NK-92 treated with Interleukin-12 subunit alpha and Interleukin-12 subunit beta, amount 100 ng/mL, for 24 hours (cell line): ENCODE measurements around the gene NSUN4.
"Not testable (repeated sequence)": the region's sequence is repeated elsewhere in the genome, so short reads cannot be mapped to it uniquely, and the experiment has no call there.

Experiments used
- DNase-seq: peaks from one replicate; lab custom pipeline; 2025; lab: John Stamatoyannopoulos, UW

Gene NSUN4

DNA sequence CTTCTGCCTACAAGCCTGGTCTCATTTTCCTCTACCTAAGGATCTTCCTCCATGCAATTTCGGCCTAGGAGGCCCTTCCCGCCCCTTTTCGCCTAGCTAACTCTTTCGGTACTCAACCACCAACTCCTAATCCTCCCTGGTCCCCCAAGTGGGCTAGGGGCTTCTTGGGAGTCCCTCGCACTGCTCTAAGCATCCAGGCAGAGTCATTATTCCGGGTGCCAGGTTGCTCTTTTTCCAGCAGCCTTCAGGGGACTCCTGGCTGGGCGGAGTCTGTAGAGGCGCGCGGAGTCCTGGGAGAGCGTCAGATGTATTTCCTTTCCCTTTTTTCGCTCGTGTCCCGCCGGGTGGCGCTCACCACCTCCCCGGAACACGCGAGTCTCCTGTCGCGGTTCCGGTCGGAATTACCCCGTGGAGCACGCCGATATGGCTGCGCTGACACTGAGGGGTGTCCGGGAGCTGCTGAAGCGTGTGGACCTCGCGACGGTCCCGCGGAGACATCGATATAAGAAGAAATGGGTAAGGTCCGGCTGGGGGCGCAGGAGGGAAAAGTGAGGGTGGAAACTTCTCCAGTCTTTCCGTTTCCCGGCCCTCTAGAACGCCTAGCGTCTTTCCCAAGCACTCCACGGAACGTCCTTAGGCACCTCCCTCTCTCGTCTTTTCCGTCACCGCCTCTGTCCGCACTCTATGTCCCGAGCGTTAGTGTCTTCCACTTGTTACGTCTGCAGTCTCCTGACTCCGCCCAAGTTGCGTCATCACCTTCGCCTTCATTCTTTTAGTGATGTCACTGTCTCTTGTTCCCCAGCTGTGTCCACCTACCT, at the start of gene NSUN4:
NSUN4 (plus strand) TSS at position 404 of the 818 bp plus-strand sequence; CDS start at position 424, 20 bp downstream.
- DNase-seq: peak; percentile 74

- no peak for DNase-seq
Measured at GRCh38 chr1:46295306-46295705, 45.3 kb upstream of the NSUN4 start.

DNA sequence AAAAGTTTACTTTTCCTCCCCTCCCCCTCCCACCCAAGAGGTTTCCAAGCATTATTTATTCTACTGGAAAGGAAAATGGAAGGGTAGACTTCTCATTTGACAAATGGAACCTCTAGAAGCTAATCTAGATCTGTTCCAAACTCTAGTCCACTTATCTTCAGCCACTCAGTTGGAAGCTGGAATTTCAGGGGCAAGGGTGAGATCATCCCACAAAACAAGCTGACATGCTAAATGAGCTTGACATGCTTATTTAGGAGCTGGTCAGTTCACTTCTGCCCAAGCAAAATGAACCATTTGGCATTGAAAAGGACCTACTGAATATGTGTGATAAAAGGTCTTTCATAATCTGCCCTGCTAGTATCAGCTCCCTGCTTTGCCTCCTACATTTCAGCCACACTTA, 42.2 kb upstream of the NSUN4 start:
- DNase-seq: no peak

GRCh38 chr1:46300673-46301405, 39.8 kb upstream of the NSUN4 start:
- DNase-seq: no peak

- no peak for DNase-seq
Measured at GRCh38 chr1:46301406-46301807, 39.2 kb upstream of the NSUN4 start.

DNA sequence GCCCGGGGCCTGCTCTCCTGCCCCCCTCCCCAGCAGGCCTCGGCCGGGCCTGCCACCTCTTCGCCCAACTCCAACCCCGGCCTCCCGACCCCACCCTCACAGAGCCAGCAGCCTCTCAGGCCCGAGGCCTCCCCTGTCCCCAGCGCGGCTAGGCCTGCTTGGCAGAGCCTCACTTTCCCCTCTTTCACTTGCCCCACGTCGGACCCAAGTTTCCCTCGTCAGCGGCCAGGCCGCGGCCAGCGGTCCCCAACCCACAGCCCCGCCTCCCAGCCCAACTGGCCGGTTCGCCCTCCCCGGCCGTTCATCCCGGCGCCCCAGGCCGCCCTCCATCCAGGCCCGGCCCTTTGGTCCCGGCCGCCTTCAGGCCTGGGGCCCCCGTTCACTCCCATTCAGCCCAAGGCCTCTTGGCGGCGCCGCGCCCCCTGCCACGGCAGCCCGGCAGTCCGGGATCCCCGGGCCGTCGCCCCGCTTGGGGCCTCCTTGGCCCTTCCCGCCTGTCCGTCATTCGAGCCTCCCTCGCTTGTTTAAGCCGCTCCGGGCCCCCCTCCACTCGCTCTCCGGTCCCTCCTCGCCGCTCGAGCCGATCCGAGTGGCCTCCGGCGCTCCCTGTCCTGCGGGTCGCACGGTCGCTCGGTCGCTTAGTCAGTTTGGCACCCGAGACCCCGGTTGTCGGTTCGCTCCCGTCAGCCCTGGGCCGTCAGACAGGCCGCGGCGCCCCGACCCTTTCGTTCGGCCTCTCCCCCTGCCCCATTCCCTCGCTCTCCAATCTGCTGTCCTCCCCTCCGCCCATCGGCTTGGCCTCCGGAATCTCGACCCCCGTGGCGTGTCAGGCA, 38.6 kb upstream of the NSUN4 start:
- peak; percentile 45 for DNase-seq

GRCh38 chr1:46302641-46303037, 38.0 kb upstream of the NSUN4 start:
- no peak for DNase-seq

GRCh38 chr1:46303038-46303871, 37.4 kb upstream of the NSUN4 start, which contains the start of the genes LRRC41 and UQCRH:
Gene LRRC41 (minus strand): TSS chr1:46303616. CDS start chr1:46303322, 294 bp downstream.
Gene UQCRH (plus strand): TSS chr1:46303698. CDS start chr1:46303767, 69 bp downstream.
- peak; percentile 87 for DNase-seq

- DNase-seq: no peak
Measured at GRCh38 chr1:46303872-46304326, 36.7 kb upstream of the NSUN4 start.

DNA sequence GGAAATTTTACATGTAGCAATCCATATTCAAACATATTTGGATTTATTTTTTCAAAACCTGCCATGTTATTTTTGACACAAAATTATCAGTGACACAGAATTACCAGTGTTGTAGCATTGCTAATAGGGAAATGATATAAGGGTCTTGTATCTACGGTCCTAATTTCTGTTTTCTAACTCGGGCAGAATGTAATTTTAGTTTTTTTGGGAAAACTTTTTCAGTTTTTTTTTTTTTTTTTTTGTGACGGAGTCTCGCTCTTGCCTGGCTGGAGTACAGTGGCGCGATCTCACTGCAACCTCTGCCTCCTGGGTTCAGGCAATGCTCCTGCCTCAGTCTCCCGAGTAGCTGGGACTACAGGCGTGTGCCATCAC, 34.5 kb upstream of the NSUN4 start:
- DNase-seq: no peak

DNA sequence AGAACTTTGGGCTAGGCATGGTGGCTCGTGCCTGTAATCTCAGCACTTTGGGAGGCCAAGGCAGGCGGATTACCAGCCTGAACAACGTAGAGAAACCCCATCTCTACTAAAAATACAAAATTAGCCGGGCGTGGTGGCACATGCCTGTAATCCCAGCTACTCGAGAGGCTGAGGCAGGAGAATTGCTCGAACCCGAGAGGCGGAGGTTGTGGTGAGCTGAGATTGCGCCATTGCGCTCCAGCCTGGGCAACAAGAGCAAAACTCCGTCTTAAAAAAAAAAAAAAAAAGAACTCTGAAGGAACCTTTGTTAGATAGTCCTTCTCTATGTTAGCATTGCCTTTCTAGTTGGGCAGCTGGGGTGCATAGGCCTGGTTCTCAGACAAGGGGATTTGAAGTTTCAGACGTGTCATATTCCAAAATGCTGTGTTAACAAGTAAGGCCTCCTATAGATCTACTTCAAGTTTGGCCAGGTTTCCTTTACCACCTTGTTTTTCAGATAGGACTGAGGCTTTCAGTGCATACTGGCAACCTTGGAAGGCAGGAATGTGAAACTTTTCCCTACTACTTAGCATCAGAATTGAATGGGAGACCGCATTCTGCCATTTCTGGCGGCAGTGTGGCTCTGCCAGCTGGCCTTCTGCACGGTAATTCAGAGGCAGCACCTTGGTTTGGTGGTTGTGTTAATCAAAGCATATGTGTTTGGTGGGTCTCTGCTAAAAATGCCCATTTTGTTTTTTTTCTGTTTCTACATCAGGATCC, 31.0 kb upstream of the NSUN4 start:
- no peak for DNase-seq

- DNase-seq: no peak
Measured at GRCh38 chr1:46310321-46310720, 30.3 kb upstream of the NSUN4 start.

DNA sequence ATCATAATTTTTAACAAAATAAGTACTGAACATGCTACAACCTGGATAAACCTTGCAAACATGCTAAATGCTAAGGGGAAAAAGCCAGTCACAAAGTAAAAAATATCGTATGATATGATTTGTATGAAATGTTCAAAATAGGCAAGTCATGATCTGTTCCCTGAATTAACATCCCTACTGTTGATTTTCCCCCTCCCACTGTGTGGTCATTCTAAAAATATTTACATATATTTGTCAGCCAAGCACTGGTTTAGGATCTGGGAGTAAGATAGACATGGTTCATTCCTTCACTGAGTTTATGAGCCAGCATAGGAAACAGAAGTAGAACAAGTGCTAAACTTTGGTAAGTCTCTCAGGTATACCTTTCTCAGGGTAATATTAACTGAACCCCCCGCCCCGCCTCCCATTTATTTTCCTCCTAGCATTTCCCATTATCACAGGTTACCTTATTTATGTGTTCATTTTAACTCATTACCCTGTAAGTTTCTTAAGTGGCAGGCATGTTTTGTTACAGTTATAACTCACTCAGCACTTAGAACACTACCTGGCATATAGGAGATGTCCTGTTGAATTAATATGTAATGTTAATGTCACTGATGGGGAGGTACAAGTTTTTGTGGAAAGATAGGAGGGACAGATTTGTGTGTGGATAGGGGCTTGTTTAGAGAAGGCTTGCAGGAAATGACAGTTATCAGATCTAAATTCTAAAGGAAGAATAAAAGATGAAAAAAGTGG, 24.8 kb upstream of the NSUN4 start:
- DNase-seq: no peak

DNA sequence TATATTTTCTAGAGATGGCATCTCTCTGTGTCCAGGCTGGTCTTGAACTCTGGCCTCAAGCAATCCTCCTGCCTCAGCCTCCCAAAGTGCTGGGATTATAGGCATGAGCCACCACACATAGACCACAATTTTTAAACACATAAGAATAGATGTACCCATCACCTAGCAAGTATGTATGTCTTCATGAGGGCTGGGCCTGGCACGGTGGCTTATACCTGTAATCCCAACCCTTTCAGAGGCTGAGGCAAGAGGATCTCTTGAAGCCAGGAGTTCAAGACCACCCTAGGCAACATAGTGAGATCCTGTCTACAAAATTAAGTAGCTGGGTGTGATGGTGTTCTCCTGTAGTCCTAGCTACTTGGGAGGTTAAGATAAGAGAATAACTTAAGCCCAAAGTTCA, 23.3 kb upstream of the NSUN4 start:
- no peak for DNase-seq

DNA sequence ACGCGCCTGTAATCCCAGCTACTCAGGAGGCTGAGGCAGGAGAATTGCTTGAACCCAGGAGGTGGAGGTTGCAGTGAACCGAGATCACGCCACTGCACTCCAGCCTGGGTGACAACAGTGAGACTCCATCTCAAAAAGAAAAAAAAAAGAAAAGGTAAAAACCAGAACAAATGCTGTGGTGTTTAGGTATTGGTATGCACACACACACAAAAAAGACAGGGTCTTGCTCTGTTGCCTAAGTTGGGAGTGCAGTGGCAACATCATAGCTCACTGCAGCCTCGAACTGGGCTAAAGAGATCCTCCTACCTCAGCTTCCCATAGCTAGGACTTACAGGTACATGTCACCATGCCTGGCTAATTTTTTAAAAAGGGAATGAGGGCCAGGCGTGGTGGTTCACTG, 21.3 kb upstream of the NSUN4 start:
- not testable (repeated sequence) for DNase-seq

GRCh38 chr1:46319960-46320914, 20.4 kb upstream of the NSUN4 start:
- not testable (repeated sequence) for DNase-seq

DNA sequence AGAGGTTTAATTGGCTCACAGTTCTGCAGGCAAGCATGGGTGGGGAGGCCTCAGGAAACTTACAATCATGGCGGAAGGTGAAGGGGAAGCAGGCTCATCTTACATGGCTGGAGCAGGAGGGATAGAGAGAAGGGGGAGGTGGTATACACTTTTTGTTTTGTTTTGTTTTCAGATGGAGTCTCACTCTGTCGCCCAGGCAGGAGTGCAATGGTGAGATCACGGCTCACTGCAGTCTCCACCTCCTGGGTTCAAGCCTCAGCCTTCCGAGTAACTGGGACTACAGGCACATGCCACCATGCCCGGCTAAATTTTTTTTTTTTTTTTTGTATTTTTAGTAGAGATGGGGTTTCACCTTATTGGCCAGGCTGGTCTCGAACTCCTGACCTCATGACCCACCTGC, 18.4 kb upstream of the NSUN4 start:
- not testable (repeated sequence) for DNase-seq

GRCh38 chr1:46325285-46326076, 15.1 kb upstream of the NSUN4 start:
- DNase-seq: not testable (repeated sequence)
